OCI-LY1 (cell line): Measurements from ENCODE around the gene RAD23B.

Experiments
- EZH2 ChIP-seq: fragments of 200-600 bp; sonication (generic), shearing (Covaris generic); IDR thresholded peaks from 2 replicates; pipeline ENCODE4 v1.8.0; 2017; ENCODE audit warnings: borderline replicate concordance, mixed run types, mild to moderate bottlenecking, antibody characterized with exemption, low read length, moderate library complexity, mixed read lengths
- TF ChIP-seq, protein P1 (sequence below): fragments of 200-600 bp; sonication (generic), shearing (Covaris generic); IDR thresholded peaks from 2 replicates; pipeline ENCODE4 v1.5.1; 2017; ENCODE audit warnings: mild to moderate bottlenecking, antibody characterized with exemption, low read length, moderate library complexity, mixed read lengths

GRCh38 chr9:107299437-107299836 is 16.4 kb downstream of the RAD23B start:
- TF ChIP-seq, protein P1, sequence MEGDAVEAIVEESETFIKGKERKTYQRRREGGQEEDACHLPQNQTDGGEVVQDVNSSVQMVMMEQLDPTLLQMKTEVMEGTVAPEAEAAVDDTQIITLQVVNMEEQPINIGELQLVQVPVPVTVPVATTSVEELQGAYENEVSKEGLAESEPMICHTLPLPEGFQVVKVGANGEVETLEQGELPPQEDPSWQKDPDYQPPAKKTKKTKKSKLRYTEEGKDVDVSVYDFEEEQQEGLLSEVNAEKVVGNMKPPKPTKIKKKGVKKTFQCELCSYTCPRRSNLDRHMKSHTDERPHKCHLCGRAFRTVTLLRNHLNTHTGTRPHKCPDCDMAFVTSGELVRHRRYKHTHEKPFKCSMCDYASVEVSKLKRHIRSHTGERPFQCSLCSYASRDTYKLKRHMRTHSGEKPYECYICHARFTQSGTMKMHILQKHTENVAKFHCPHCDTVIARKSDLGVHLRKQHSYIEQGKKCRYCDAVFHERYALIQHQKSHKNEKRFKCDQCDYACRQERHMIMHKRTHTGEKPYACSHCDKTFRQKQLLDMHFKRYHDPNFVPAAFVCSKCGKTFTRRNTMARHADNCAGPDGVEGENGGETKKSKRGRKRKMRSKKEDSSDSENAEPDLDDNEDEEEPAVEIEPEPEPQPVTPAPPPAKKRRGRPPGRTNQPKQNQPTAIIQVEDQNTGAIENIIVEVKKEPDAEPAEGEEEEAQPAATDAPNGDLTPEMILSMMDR, result peak; percentile 13; the same call in 1 of the 2 replicates
- TF ChIP-seq EZH2, result no peak
